ENCODE data around the gene NPR2.

NPR2 gene

GRCh38 chr9:35766997-35767396 is 24.4 kb upstream of the NPR2 start:
- no peak for DNase-seq

- no peak for DNase-seq
Measured at GRCh38 chr9:35767458-35767857, 23.9 kb upstream of the NPR2 start.

- DNase-seq, result no peak
Measured at GRCh38 chr9:35769763-35770162, 21.6 kb upstream of the NPR2 start.

- DNase-seq, result no peak
Measured at GRCh38 chr9:35771075-35771433, 20.3 kb upstream of the NPR2 start.

GRCh38 chr9:35771534-35771933 is 19.9 kb upstream of the NPR2 start:
- DNase-seq, result no peak

- DNase-seq, result no peak
Measured at GRCh38 chr9:35771943-35772342, 19.4 kb upstream of the NPR2 start.

- DNase-seq, result no peak
Measured at GRCh38 chr9:35774907-35775635, 16.3 kb upstream of the NPR2 start.

GRCh38 chr9:35776018-35776417 is 15.4 kb upstream of the NPR2 start:
- DNase-seq, result no peak

- DNase-seq, result no peak
Measured at GRCh38 chr9:35778496-35778895, 12.9 kb upstream of the NPR2 start.

GRCh38 chr9:35781066-35781465 is 10.3 kb upstream of the NPR2 start:
- no peak for DNase-seq

- no peak for DNase-seq
Measured at GRCh38 chr9:35783418-35783817, 8.0 kb upstream of the NPR2 start.

- DNase-seq, result no peak
Measured at GRCh38 chr9:35789541-35789940, 1.9 kb upstream of the NPR2 start.

GRCh38 chr9:35790025-35790384 is 1.4 kb upstream of the NPR2 start:
- no peak for DNase-seq

GRCh38 chr9:35790385-35791296 is 750 bp upstream of the NPR2 start:
- DNase-seq, result peak; percentile 23

- no peak for DNase-seq
Measured at GRCh38 chr9:35792024-35792813, 828 bp downstream of the NPR2 start.

GRCh38 chr9:35792826-35793225 is 1.4 kb downstream of the NPR2 start:
- no peak for DNase-seq

- no peak for DNase-seq
Measured at GRCh38 chr9:35793461-35793860, 2.1 kb downstream of the NPR2 start.

- no peak for DNase-seq
Measured at GRCh38 chr9:35795695-35796094, 4.3 kb downstream of the NPR2 start.

- DNase-seq, result no peak
Measured at GRCh38 chr9:35797311-35798109, 6.1 kb downstream of the NPR2 start.

GRCh38 chr9:35798658-35799374 is 7.4 kb downstream of the NPR2 start:
- no peak for DNase-seq

- no peak for DNase-seq
Measured at GRCh38 chr9:35800530-35800929, 9.1 kb downstream of the NPR2 start.

All from activated effector memory CD4-positive, alpha-beta T cell treated with Interleukin-2 at 50 U/mL for 16 hours (primary cell).